GM21390 (cell line): ENCODE results near the gene USP31.

Experiments
- ATAC-seq: cut with Tn5 transposase; IDR thresholded peaks from one replicate; pipeline ENCODE4 v1.9.1; 2021; ENCODE audit not compliant: unreplicated experiment

USP31 gene

GRCh38 chr16:23027386-23027785 is 121.9 kb downstream of the USP31 start:
- no peak for ATAC-seq

DNA sequence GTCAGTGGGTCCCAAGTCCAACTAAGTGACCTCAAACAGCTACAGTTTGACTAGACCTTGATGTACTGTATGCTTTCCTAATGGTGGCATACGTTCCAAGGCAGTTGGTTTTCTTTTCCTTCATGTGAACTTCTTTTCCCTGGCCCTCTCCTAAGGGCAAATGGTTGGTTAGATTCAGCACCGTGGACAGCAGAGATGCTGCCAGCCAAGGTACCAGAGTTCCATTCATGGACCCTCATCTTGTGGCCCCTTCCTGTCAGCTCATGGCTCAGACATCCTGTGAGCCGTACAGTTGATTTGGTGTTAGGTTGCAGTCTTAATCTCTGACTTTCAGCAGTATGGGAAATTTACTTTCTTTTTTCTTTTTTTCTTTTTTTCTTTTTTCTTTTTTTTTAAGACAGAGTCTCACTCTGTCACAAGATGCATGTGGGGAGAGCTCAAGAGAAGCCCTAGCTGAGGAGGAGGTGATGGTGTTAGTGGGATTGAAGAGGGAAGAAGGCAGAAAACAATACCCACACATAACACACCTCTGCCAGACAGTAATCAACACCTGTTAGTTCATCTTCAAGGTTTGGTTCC is 122.4 kb downstream of the USP31 start:
- no peak for ATAC-seq

DNA sequence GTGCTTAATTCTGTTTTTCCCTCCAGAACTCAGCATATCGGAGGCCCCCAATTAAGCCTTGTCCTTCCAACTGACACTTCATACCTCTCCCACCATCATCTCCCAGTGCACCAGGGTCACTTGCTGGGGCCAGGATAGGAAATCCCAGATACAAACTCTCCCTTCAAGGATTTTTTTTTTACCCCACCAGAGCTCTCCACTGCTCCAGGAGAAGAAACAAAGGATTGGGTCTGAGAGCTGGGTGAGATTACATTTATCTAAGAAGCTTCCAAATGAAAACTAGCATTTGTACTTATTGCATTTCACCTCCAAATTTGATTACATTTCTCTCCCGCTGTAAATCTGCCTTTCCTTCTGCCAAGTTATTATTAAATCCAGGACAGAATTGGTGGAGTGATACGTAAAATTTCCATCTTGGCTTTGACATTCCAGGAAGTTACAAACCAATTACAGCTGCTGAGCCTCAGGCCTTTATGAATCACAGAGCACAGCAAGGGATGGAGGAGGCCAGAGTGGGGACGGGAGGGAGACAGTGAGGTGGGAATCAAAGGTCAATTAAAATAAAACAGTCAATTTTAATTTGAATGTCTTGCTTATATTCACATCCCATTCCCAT is 123.5 kb downstream of the USP31 start:
- no peak for ATAC-seq

GRCh38 chr16:23024044-23024443 is 125.2 kb downstream of the USP31 start:
- no peak for ATAC-seq

DNA sequence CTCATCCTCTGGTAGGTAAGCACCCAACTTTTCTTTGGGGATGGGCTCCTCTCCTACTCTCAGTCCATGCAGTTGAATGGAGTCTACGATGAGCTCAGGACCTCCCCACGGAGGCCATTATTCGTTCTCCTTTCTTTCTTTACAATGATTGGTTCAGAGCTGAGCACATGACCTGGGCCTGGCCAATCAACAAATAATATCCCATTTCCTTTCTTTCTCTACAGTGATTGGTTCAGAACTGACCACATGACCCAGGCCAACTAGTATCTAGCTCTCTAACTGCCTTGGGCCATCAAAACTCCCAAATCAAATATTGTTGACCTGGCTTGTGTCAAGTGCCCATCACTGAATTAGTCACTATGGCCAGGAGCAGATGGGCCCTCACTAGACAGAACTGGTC is 129.2 kb downstream of the USP31 start:
- no peak for ATAC-seq

DNA sequence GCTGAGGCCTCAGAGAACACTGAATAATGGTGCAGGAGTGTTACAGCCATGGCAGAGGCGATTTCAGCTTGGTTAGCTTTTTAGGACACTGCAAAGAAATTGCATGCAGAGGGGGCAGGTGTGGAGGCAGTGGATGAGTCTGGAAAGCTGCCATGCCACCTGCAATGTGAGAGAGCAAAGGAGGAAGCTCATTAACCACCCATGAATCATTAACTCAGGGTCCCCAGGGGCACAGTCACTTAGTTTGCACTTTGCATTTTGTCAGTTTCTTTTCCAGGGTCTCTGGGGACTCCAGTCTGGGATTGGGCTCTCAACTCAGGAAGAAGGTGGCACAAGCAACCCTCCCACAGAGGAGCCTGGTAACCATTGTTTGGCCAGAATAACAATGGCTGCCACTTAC is 132.9 kb downstream of the USP31 start:
- no peak for ATAC-seq

DNA sequence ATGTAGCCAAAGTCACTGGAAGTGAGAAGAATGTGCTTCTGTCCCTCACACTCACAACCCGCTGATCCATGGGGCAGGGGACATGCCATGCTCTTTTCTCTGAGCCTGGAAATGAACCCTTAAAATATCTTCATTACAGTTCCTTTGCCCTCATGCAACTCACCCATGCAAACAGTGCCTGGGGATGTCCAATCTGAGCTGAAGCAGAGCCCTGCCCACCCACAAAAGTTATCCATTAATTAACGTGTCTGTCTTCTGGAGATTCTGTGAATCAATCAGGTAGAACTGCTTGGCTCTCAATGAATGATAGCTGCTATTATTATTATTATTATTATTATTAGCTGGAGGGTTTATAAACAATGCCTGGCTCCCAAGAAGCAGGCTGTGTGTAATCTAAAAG is 133.7 kb downstream of the USP31 start:
- ATAC-seq: no peak

DNA sequence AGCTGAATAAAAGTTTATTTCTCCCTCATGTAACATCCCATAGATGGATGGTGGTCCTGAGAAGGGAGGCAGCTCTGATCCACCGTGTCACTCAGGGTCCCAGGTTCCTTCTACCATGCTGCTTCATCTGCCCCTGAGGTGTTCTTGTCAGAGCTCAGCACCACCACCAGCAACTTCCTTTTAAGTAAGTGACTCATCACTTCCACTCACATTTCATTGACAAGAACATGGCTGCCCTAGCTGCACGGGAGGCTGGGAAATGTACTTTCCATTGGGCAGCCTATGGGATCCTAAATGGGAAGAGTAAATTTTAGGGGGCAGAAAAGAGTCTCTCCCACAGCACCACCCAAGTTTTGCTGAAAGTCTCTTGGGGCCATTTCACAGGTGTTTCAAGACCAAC is 134.7 kb downstream of the USP31 start:
- no peak for ATAC-seq
